Omental fat pad (tissue), 4 donors: ENCODE measurements around the gene SHH. TPM values are rescaled to one million over a fixed set of nuclear protein-coding genes. Genes with fewer than 3 reads are reported as not detected.

Experiments used
- ATAC-seq: fragments of 150-250 bp; one replicate; pipeline ENCODE4 v1.9.1; 2016; ENCODE audit warnings: mild to moderate bottlenecking, moderate library complexity; ENCODE audit not compliant: low FRiP score
- DNase-seq: peaks from one replicate; pipeline ENCODE4 v3.0.0-alpha.2; 2019; ENCODE audit warnings: low spot score
- CTCF ChIP-seq, 3 donors: fragments of 450-650 bp; IDR thresholded peaks; one replicate each; pipeline ENCODE4 v1.5.1; 2016 to 2017; ENCODE audit warnings: antibody characterized with exemption in 3 of 3, mild to moderate bottlenecking in 3 of 3, moderate library complexity in 2 of 3
- total RNA-seq, 4 donors: library from RNA; depleted of rRNA; stranded (reverse); fragments of >200 nt; gene quantifications; one replicate each; pipeline ENCODE4 v1.1.0, GENCODE V29; 2016

The SHH gene
- total RNA-seq, 4 donors from 2014 or later, result not detected

DNA sequence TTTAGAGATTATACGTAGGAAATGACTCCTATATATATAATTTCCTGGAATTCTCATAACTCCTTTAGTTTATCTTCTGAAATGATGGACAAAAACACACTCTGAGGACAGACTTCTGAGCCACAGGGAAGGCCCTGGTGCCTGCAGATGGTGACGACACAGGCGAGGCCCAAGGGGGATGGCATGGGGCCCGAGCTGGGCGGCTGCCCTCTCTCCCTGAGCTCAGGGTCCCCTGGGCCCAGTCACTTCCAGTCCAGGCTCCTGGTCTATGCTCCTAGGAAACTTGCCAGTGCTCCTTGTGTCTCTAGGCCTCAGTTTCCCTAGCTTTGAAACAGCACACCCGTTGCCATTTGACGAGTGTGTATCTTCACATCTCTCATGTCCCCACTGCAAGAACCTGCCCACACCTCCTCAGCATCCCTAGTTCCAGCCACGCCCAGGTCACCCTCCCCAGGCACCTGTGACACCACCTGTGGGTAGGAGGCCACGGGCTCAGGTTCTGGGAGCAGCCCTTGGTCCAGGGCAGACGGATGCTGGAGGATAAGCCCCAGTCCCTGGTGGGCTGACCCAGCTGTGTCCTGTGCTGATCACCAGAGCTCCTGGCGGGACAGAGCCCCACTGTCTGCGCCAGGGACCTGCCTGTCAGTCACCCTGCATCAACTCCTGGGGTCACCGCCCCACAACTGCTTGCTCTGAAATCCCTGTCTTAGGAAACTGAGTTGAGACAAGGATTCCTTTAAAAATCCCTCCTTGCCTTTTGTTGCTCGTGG is 23.4 kb upstream of the SHH start:
- no peak for TF ChIP-seq CTCF (IDR thresholded peaks at IDR 0.05)
- DNase-seq, result no peak
- no peak for ATAC-seq

DNA sequence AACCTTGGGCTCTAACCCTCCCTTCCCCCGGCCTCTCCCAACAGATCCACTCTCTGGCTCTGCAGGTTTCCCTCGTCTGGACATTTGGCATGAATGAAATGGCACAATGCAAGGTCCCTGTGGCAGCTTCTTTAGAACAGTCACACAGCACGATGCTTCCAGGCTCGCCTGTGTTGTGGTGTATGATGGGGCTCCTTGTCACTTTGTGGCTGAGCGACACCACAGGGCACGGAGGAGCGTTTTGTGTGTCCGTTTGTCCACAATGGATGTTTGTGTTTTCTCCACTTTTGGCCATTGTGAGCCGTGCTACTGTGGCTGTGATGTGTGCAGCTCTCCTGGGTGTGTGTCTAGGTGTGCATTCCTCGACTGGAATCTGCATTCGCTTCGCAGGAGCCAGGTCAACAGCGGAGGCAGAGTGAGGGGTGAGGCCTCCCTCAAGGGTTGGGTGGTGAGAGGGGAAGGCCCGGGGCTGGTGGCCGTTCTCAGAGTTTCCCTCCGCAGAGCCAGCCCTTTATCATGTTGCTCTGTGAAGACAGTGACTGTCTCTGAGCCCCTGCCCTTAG is 22.3 kb upstream of the SHH start:
- ATAC-seq (no peak), DNase-seq (no peak)
- TF ChIP-seq CTCF (IDR thresholded peaks at IDR 0.05), result no peak

DNA sequence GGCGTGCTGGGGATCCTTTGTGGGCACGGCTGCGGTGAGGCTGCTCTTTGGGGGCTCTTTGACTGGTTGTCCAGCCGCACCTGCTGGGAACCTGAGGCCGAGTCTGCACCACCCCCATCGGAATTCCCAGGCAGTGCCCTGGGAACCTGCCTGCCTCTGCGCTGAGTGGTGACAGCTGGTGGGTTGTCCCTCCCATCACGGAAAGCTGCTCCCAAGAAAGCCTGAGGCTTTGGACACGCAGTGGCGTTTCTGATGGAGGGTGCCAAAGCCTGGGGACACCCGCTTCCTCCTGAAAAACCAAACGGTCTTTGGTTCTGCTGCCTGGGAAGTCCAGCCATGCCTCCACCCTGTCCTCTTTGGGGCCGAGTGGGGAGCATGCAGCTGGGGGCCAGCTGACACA is 21.4 kb upstream of the SHH start:
- DNase-seq, result no peak
- ATAC-seq, result no peak
- no peak for TF ChIP-seq CTCF (IDR thresholded peaks at IDR 0.05)

GRCh38 chr7:155832581-155832981 is 20.3 kb upstream of the SHH start:
- DNase-seq (no peak), ATAC-seq (no peak)
- TF ChIP-seq CTCF (IDR thresholded peaks at IDR 0.05), result no peak

- DNase-seq (no peak), ATAC-seq (no peak)
- TF ChIP-seq CTCF (IDR thresholded peaks at IDR 0.05), result no peak
Observed at GRCh38 chr7:155831807-155832524, 19.7 kb upstream of the SHH start.

GRCh38 chr7:155830961-155831806 is 18.9 kb upstream of the SHH start:
- no peak for TF ChIP-seq CTCF (IDR thresholded peaks at IDR 0.05)
- no peak for DNase-seq
- ATAC-seq, result no peak
